Measurements from ENCODE around the gene ACTR1A.

GRCh38 chr10:102523250-102524029 lies 20.9 kb upstream of the ACTR1A start:
- no peak for TF ChIP-seq REST (IDR thresholded peaks at IDR 0.05; ENCODE audit: insufficient replicate concordance, low read depth)
- no peak for TF ChIP-seq POLR2AphosphoS5 (IDR thresholded peaks at IDR 0.05; ENCODE audit: low read depth)
- TF ChIP-seq, protein P1, sequence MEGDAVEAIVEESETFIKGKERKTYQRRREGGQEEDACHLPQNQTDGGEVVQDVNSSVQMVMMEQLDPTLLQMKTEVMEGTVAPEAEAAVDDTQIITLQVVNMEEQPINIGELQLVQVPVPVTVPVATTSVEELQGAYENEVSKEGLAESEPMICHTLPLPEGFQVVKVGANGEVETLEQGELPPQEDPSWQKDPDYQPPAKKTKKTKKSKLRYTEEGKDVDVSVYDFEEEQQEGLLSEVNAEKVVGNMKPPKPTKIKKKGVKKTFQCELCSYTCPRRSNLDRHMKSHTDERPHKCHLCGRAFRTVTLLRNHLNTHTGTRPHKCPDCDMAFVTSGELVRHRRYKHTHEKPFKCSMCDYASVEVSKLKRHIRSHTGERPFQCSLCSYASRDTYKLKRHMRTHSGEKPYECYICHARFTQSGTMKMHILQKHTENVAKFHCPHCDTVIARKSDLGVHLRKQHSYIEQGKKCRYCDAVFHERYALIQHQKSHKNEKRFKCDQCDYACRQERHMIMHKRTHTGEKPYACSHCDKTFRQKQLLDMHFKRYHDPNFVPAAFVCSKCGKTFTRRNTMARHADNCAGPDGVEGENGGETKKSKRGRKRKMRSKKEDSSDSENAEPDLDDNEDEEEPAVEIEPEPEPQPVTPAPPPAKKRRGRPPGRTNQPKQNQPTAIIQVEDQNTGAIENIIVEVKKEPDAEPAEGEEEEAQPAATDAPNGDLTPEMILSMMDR (IDR thresholded peaks at IDR 0.05; ENCODE audit: insufficient read depth, low read length) = no peak
